Right lobe of liver (tissue), 4 donors: ENCODE results near the gene DPP6.
"Not testable (repeated sequence)": the region's sequence is repeated elsewhere in the genome, so short reads cannot be mapped to it uniquely, and the experiment has no call there.

Experiments used
- POLR2A ChIP-seq: fragments of 450-650 bp; IDR thresholded peaks from one replicate; pipeline ENCODE4 v1.6.1; 2017; ENCODE audit warnings: antibody characterized with exemption, mild to moderate bottlenecking
- TF ChIP-seq, protein P1 (sequence below), 4 donors: fragments of 200-600 bp in 3 of 4; fragments of 450-650 bp in 1 of 4; IDR thresholded peaks; one replicate each; pipeline versions ENCODE4 v1.5.1 to v1.8.0; 2016 to 2022; ENCODE audit warnings: antibody characterized with exemption in 4 of 4, mild to moderate bottlenecking in 2 of 4
- donor health status: DM: no; HTN: no; CAD: no.
- donor health status: DM: no; HTN: no; CAD: no.
- donor health status: DM: no; HTN: yes; CAD: no.

DNA sequence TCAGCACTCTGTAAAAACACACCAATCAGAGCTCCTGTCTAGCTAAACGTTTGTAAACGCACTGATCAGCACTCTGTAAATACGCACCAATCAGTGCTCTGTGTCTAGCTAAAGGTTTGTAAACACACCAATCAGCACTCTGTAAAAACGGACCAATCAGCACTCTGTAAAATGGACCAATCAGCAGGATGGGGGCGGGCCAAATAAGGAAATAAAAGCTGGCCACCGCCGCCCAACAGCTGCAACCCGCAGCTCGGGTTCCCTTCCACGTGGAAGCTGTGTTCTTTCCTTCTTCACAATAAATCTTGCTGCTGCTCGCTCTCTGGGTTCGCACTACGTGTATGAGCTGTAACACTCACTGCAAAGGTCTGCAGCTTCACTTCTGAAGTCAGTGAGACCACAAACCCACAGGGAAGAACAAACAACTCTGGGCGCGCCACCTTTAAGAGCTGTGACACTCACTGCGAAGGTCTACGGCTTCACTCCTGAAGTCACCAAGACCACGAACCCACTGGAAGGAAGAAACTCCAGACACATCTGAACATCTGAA, 625.9 kb downstream of the DPP6 start:
- TF ChIP-seq, protein P1, sequence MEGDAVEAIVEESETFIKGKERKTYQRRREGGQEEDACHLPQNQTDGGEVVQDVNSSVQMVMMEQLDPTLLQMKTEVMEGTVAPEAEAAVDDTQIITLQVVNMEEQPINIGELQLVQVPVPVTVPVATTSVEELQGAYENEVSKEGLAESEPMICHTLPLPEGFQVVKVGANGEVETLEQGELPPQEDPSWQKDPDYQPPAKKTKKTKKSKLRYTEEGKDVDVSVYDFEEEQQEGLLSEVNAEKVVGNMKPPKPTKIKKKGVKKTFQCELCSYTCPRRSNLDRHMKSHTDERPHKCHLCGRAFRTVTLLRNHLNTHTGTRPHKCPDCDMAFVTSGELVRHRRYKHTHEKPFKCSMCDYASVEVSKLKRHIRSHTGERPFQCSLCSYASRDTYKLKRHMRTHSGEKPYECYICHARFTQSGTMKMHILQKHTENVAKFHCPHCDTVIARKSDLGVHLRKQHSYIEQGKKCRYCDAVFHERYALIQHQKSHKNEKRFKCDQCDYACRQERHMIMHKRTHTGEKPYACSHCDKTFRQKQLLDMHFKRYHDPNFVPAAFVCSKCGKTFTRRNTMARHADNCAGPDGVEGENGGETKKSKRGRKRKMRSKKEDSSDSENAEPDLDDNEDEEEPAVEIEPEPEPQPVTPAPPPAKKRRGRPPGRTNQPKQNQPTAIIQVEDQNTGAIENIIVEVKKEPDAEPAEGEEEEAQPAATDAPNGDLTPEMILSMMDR (IDR thresholded peaks at IDR 0.05): not testable (repeated sequence)
- TF ChIP-seq POLR2A: not testable (repeated sequence)
